ENCODE measurements around the gene ASB5. TPM values are rescaled to one million over a fixed set of nuclear protein-coding genes. Genes with fewer than 3 reads are reported as not detected.
"Not testable (repeated sequence)": the region's sequence is repeated elsewhere in the genome, so short reads cannot be mapped to it uniquely, and the experiment has no call there.

Gene ASB5
- total RNA-seq, result 18.6 TPM

- DNase-seq, result no peak
Observed at GRCh38 chr4:176268963-176269362, at the start of gene ASB5. Gene ASB5, minus strand, starts transcription at chr4:176269222. Its CDS starts 114 bp downstream, at chr4:176269108.

GRCh38 chr4:176313596-176314336, 44.7 kb upstream of the ASB5 start:
- DNase-seq, result no peak

- DNase-seq, result no peak
Observed at GRCh38 chr4:176309772-176310171, 40.8 kb upstream of the ASB5 start.

GRCh38 chr4:176309046-176309445, 40.0 kb upstream of the ASB5 start:
- no peak for DNase-seq

GRCh38 chr4:176308441-176308840, 39.4 kb upstream of the ASB5 start:
- no peak for DNase-seq

GRCh38 chr4:176307666-176307930, 38.6 kb upstream of the ASB5 start:
- no peak for DNase-seq

- DNase-seq, result no peak
Observed at GRCh38 chr4:176306837-176307665, 38.0 kb upstream of the ASB5 start.

- no peak for DNase-seq
Observed at GRCh38 chr4:176303938-176304337, 34.9 kb upstream of the ASB5 start.

GRCh38 chr4:176302283-176303275, 33.6 kb upstream of the ASB5 start:
- no peak for DNase-seq

GRCh38 chr4:176300565-176300964, 31.5 kb upstream of the ASB5 start:
- DNase-seq, result no peak

- DNase-seq, result no peak
Observed at GRCh38 chr4:176300036-176300435, 31.0 kb upstream of the ASB5 start.

GRCh38 chr4:176298664-176299063, 29.6 kb upstream of the ASB5 start:
- no peak for DNase-seq

GRCh38 chr4:176295907-176296306, 26.9 kb upstream of the ASB5 start:
- not testable (repeated sequence) for DNase-seq

GRCh38 chr4:176293660-176294059, 24.6 kb upstream of the ASB5 start:
- no peak for DNase-seq

GRCh38 chr4:176292920-176293319, 23.9 kb upstream of the ASB5 start:
- DNase-seq, result no peak

GRCh38 chr4:176291748-176292147, 22.7 kb upstream of the ASB5 start:
- DNase-seq, result no peak

- DNase-seq, result no peak
Observed at GRCh38 chr4:176290520-176290919, 21.5 kb upstream of the ASB5 start.

GRCh38 chr4:176289561-176289960, 20.5 kb upstream of the ASB5 start:
- DNase-seq, result no peak

GRCh38 chr4:176288020-176288419, 19.0 kb upstream of the ASB5 start:
- DNase-seq, result no peak

GRCh38 chr4:176287546-176287945, 18.5 kb upstream of the ASB5 start:
- DNase-seq, result no peak

GRCh38 chr4:176286728-176287127, 17.7 kb upstream of the ASB5 start:
- no peak for DNase-seq

GRCh38 chr4:176279560-176279959, 10.5 kb upstream of the ASB5 start:
- DNase-seq, result not testable (repeated sequence)
